Central memory CD8-positive, alpha-beta T cell (primary cell): ENCODE data around the gene UCP2.

Experiments
- ATAC-seq: fragments of 150-1000 bp; cut with Tn5 transposase; replicated peaks from 2 replicates; pipeline ENCODE4 v1.10.0; 2022; ENCODE audit warnings: mild to moderate bottlenecking, moderate FRiP score, moderate number of reproducible peaks; ENCODE audit not compliant: poor library complexity, severe bottlenecking; ENCODE audit errors: extremely low read depth
- DNase-seq, 2 donors: peaks; one replicate each; pipeline ENCODE4 v3.0.0; 2021; ENCODE audit warnings: low spot score in 2 of 2
- H3K27ac Mint-ChIP-seq: one replicate; pipeline ENCODE4 v1.8.0; 2022; ENCODE audit warnings: low read depth, mild to moderate bottlenecking, moderate library complexity, mixed read lengths
- H3K27me3 Mint-ChIP-seq: one replicate; pipeline ENCODE4 v1.8.0; 2022; ENCODE audit warnings: mixed read lengths
- H3K36me3 Mint-ChIP-seq: one replicate; pipeline ENCODE4 v1.8.0; 2022; ENCODE audit warnings: mild to moderate bottlenecking, moderate library complexity, mixed read lengths; ENCODE audit not compliant: insufficient read depth
- H3K4me1 Mint-ChIP-seq: one replicate; pipeline ENCODE4 v1.8.0; 2022; ENCODE audit warnings: mixed read lengths
- H3K4me3 Mint-ChIP-seq: one replicate; pipeline ENCODE4 v1.8.0; 2022; ENCODE audit warnings: mild to moderate bottlenecking, moderate library complexity, mixed read lengths
- H3K9me3 Mint-ChIP-seq: one replicate; pipeline ENCODE4 v1.8.0; 2022; ENCODE audit warnings: mixed read lengths

Gene UCP2

GRCh38 chr11:73969991-73970800, 12.4 kb downstream of the UCP2 start:
- Mint-ChIP-seq H3K36me3 (peaks cover 51% of the 10 kb centered on the region), H3K27me3 (no peaks in the 10 kb centered on the region), H3K9me3 (no peaks in the 10 kb centered on the region), H3K4me1 (peaks cover 65% of the 10 kb centered on the region), H3K4me3 (peak overlapping the region; percentile 59), H3K27ac (peak overlapping the region; percentile 83)
- DNase-seq (peak in 1 of 2 donors; percentile 55), ATAC-seq (peak; percentile 73)

GRCh38 chr11:73969091-73969490, 13.6 kb downstream of the UCP2 start:
- peaks cover 40% of the 10 kb centered on the region for H3K36me3 Mint-ChIP-seq
- no peak for ATAC-seq
- H3K9me3 Mint-ChIP-seq: no peaks in the 10 kb centered on the region
- peak overlapping the region; percentile 59 for H3K4me3 Mint-ChIP-seq
- no peak for DNase-seq
- peaks cover 61% of the 10 kb centered on the region for H3K4me1 Mint-ChIP-seq
- H3K27me3 Mint-ChIP-seq: no peaks in the 10 kb centered on the region
- H3K27ac Mint-ChIP-seq: peak overlapping the region; percentile 83

- Mint-ChIP-seq H3K27ac (peak overlapping the region; percentile 83), H3K4me3 (peak overlapping the region; percentile 59), H3K9me3 (no peaks in the 10 kb centered on the region), H3K27me3 (no peaks in the 10 kb centered on the region), H3K36me3 (peaks cover 35% of the 10 kb centered on the region), H3K4me1 (peaks cover 58% of the 10 kb centered on the region)
- DNase-seq (no peak), ATAC-seq (no peak)
Measured at GRCh38 chr11:73968356-73968966, 14.2 kb downstream of the UCP2 start.

- Mint-ChIP-seq H3K27me3 (no peaks in the 10 kb centered on the region), H3K36me3 (peaks cover 20% of the 10 kb centered on the region), H3K4me3 (no peak overlapping the region), H3K4me1 (peaks cover 33% of the 10 kb centered on the region), H3K9me3 (no peaks in the 10 kb centered on the region), H3K27ac (peak overlapping the region; percentile 70)
- DNase-seq (no peak), ATAC-seq (no peak)
Measured at GRCh38 chr11:73965764-73966121, 16.9 kb downstream of the UCP2 start.

- H3K4me3 Mint-ChIP-seq: no peak overlapping the region
- no peaks in the 10 kb centered on the region for H3K9me3 Mint-ChIP-seq
- H3K4me1 Mint-ChIP-seq: peaks cover 32% of the 10 kb centered on the region
- no peak overlapping the region for H3K27ac Mint-ChIP-seq
- H3K36me3 Mint-ChIP-seq: peaks cover 17% of the 10 kb centered on the region
- ATAC-seq (no peak), DNase-seq (no peak)
- H3K27me3 Mint-ChIP-seq: no peaks in the 10 kb centered on the region
Measured at GRCh38 chr11:73965076-73965763, 17.4 kb downstream of the UCP2 start.

GRCh38 chr11:73963861-73964260, 18.8 kb downstream of the UCP2 start:
- DNase-seq: no peak
- Mint-ChIP-seq H3K27ac (peak overlapping the region; percentile 71), H3K36me3 (peaks cover 9% of the 10 kb centered on the region), H3K4me1 (peaks cover 18% of the 10 kb centered on the region), H3K4me3 (no peak overlapping the region), H3K9me3 (no peaks in the 10 kb centered on the region), H3K27me3 (no peaks in the 10 kb centered on the region)
- ATAC-seq: no peak

GRCh38 chr11:73962101-73962705, 20.4 kb downstream of the UCP2 start:
- Mint-ChIP-seq H3K27ac (no peak overlapping the region), H3K27me3 (peaks cover 16% of the 10 kb centered on the region), H3K36me3 (peaks cover 4% of the 10 kb centered on the region), H3K9me3 (no peaks in the 10 kb centered on the region), H3K4me1 (peaks cover 10% of the 10 kb centered on the region), H3K4me3 (no peak overlapping the region)
- DNase-seq: no peak
- ATAC-seq: no peak

GRCh38 chr11:73961321-73961720, 21.3 kb downstream of the UCP2 start:
- H3K36me3 Mint-ChIP-seq: peaks cover 4% of the 10 kb centered on the region
- H3K9me3 Mint-ChIP-seq: no peaks in the 10 kb centered on the region
- H3K4me3 Mint-ChIP-seq: no peak overlapping the region
- ATAC-seq (no peak), DNase-seq (no peak)
- peaks cover 25% of the 10 kb centered on the region for H3K27me3 Mint-ChIP-seq
- H3K4me1 Mint-ChIP-seq: peaks cover 10% of the 10 kb centered on the region
- no peak overlapping the region for H3K27ac Mint-ChIP-seq

- Mint-ChIP-seq H3K27me3 (peaks cover 32% of the 10 kb centered on the region), H3K9me3 (no peaks in the 10 kb centered on the region), H3K36me3 (peaks cover 1% of the 10 kb centered on the region), H3K27ac (no peak overlapping the region), H3K4me1 (no peaks in the 10 kb centered on the region), H3K4me3 (no peak overlapping the region)
- DNase-seq: no peak
- ATAC-seq: no peak
Measured at GRCh38 chr11:73958521-73959141, 24.0 kb downstream of the UCP2 start.

GRCh38 chr11:73957654-73958361, 24.8 kb downstream of the UCP2 start:
- no peaks in the 10 kb centered on the region for H3K9me3 Mint-ChIP-seq
- no peak overlapping the region for H3K4me3 Mint-ChIP-seq
- H3K27me3 Mint-ChIP-seq: peaks cover 32% of the 10 kb centered on the region
- no peak overlapping the region for H3K27ac Mint-ChIP-seq
- DNase-seq (no peak), ATAC-seq (no peak)
- no peaks in the 10 kb centered on the region for H3K4me1 Mint-ChIP-seq
- peaks cover 1% of the 10 kb centered on the region for H3K36me3 Mint-ChIP-seq

- H3K27me3 Mint-ChIP-seq: peaks cover 32% of the 10 kb centered on the region
- DNase-seq (no peak), ATAC-seq (no peak)
- H3K9me3 Mint-ChIP-seq: no peaks in the 10 kb centered on the region
- peaks cover under 1% of the 10 kb centered on the region for H3K36me3 Mint-ChIP-seq
- H3K4me3 Mint-ChIP-seq: no peak overlapping the region
- H3K27ac Mint-ChIP-seq: no peak overlapping the region
- no peaks in the 10 kb centered on the region for H3K4me1 Mint-ChIP-seq
Measured at GRCh38 chr11:73956876-73957653, 25.6 kb downstream of the UCP2 start.
